DND-41 (cell line): ENCODE measurements around the gene SIGLEC6.

ENCODE experiments used
- CTCF ChIP-seq: IDR thresholded peaks from 2 replicates; pipeline ENCODE4 v1.5.1; 2012; ENCODE audit warnings: borderline replicate concordance, low read length, moderate library complexity, mild to moderate bottlenecking; ENCODE audit not compliant: poor library complexity, severe bottlenecking; ENCODE audit errors: extremely low read depth
- EZH2 ChIP-seq: IDR thresholded peaks from 3 replicates; pipeline ENCODE4 v1.6.1; 2012; ENCODE audit warnings: borderline replicate concordance, low read depth, mild to moderate bottlenecking, moderate library complexity, low read length, inconsistent platforms; ENCODE audit not compliant: severe bottlenecking

- TF ChIP-seq EZH2 = no peak
- no peak for TF ChIP-seq CTCF
Measured at GRCh38 chr19:51509823-51510660, 21.4 kb downstream of the SIGLEC6 start.
